ENCODE measurements around the gene ZSCAN9.

ZSCAN9 gene

GRCh38 chr6:28225056-28225834, at the start of gene ZSCAN9:
Gene ZSCAN9, plus strand, starts transcription at chr6:28225275. Its CDS starts 1,810 bp downstream, at chr6:28227085.
- DNase-seq: peak; percentile 92

DNA sequence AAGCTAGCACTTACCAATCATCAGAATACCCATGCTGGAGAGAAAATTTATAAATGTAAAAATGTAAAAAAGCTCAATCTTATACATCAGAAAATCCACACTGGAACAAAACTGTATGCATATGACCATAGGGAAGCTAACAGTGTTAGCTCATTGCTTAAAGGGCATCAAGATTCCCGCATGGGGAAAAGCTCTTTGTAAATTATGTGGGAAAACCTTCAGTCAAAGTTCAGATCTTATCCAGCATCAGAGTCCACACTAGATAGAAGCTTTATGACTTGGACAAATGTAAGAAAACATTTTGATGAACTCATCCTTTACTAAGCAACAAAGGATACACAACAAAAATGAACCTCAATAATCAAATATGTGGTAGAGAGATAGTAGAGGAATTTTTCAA, 48.7 kb upstream of the ZSCAN9 start:
- DNase-seq: no peak

- DNase-seq: no peak
Observed at GRCh38 chr6:28182255-28182654, 42.8 kb upstream of the ZSCAN9 start.

DNA sequence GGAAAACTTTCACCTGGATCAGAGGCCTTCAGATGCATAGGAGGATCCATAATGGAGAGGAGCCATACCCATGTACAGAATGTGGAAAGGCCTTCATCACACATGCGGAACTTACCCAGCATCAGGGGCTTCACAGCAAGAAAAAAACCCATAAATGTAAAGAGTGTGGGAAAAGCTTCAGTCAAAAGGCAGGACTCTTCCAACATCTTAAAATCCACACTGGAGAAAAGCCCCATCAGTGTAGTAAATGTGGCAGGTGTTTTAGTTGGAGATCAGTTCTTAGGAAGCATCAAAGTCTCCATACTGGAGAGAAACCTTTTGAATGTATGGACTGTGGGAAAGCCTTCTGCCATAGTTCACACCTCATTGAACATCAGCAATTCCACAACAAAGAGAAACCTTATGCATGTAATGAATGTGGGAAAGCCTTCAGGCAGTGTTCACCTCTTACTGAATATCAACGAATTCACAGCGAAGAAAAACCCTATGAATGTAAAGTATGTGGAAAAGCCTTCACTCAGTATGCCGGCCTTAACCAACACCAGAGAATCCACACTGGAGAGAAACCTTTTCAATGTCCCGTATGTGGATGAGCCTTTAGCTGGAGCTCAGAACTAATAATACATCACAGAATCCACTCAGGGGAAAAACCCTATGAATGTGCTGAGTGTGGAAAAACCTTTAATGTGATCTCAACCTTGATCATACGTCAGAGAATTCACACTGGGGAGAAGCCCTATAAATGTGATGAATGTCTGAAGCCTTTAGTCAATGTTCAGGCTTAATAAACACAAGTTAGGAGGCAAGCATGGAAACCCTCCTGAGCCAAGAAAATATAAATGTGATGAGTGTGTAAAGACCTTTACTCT, 36.7 kb upstream of the ZSCAN9 start:
- no peak for DNase-seq

- no peak for DNase-seq
Observed at GRCh38 chr6:28200020-28200419, 25.1 kb upstream of the ZSCAN9 start.

GRCh38 chr6:28203201-28203600, 21.9 kb upstream of the ZSCAN9 start:
- DNase-seq: peak; percentile 57

GRCh38 chr6:28205879-28206278, 19.2 kb upstream of the ZSCAN9 start:
- no peak for DNase-seq

DNA sequence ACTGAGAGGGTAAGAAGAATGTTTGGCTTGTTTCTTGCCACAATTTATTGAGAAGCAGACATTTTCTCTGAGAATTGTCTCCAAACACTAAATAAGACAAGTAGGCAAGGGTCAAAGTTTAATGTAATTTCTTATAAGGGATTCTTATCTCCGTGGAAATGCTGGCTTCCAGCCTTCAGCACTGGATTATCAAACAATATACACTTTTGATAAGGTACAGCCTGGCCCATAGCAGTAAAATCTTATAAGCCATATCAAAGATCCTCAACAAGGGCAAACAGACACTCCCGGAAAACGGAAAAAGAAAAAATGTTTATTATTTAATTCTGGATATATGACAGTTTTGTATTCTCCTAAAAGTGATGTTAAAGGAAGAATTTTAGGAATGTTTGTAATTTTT, 18.5 kb upstream of the ZSCAN9 start:
- no peak for DNase-seq

DNA sequence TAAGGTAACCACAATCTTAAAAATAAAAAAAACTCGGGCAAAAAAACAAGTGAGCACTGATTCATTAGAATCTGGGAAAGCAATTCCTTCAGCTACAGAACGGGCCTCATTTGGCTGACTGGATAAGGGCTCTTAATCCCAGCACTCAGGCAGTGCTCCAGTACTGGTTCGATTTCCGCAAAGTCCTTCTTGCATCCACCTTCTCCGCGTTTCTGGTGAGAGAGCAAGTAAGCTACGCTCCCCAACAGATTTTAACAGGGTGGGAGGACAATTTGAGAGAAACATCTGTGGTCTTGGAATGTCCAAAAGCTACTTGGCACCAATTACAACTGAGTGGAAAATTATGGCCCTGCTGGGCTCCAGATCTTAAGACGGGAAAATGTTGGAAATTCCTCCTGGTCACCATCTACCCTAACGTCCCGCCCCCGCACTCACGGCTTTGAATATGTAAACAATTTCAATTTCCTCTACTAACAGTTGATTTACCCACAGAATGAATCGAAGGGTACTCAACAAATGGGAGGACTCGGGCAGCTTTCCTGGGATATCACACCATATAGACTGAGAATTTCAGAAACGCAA, 18.1 kb upstream of the ZSCAN9 start:
- peak; percentile 20 for DNase-seq

DNA sequence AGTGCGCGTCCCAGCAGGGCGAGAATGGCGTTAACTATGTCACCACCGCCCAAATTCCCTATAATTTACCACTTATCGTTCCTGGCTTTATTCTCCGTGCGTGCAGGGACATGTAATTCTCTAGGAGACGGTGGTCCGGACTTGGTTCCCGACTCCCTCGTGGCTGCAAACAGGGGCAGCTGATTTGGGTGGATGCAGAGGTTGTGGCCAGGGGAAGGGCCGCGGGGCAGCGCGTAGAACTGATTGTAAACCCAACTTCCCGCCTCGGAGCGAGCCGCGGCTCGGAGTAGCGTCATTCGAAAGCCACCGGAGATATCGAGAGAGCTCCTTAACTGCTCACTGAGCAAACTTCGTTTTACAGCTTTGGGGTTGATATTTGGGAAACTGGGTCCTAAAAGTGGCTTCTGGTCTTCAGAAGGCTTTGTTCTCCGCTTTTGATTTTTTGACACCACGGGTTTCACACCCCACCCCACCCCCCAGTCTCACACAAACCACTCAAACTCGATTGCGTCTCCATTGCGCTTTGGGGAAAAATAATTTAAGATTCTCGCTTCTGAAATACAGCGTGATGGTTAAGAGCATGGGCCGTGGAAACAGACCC, 17.5 kb upstream of the ZSCAN9 start:
- peak; percentile 8 for DNase-seq

GRCh38 chr6:28208111-28208659, 16.9 kb upstream of the ZSCAN9 start:
- DNase-seq: no peak

DNA sequence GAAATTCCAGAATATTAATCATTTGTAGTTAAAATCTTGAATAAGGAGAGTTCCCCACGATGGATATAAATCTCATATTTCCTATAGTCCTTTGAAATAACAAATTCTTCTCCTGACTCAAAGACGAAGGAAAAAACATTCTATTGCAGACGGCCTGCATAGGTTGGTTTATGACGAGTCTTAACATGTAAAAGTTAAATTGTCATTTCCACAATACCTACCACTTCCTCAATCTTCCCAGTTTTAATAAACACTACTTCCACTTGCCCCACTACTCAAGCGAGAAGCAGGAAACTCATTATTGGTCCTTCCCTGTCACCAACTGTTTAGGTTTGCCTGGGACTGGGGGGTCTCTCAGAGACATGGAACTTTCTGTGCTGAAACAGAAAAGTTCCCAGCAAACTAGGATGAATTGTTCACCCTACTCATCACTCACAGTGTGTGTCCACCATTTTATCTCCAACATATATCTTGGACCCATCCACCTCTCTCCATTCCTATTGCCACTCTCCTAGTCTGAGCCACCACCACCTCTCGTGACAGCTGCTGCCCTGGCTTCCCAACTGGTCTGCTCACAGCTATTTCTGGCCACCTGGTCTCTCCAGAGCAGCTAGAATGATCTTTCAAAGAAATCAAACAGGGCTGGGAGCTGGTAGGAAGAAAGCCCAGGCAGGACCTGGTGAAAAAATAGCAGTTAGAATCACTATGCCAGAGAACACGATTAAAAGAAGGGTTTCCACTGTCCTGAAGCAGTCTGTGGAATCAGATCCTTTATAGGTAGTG, 15.1 kb upstream of the ZSCAN9 start:
- peak; percentile 15 for DNase-seq

GRCh38 chr6:28211840-28212509, 13.1 kb upstream of the ZSCAN9 start:
- no peak for DNase-seq

- DNase-seq: peak; percentile 76
Observed at GRCh38 chr6:28212510-28213212, 12.4 kb upstream of the ZSCAN9 start.

- DNase-seq: no peak
Observed at GRCh38 chr6:28213213-28213523, 11.9 kb upstream of the ZSCAN9 start.

GRCh38 chr6:28215425-28215824, 9.7 kb upstream of the ZSCAN9 start:
- DNase-seq: peak; percentile 2

DNA sequence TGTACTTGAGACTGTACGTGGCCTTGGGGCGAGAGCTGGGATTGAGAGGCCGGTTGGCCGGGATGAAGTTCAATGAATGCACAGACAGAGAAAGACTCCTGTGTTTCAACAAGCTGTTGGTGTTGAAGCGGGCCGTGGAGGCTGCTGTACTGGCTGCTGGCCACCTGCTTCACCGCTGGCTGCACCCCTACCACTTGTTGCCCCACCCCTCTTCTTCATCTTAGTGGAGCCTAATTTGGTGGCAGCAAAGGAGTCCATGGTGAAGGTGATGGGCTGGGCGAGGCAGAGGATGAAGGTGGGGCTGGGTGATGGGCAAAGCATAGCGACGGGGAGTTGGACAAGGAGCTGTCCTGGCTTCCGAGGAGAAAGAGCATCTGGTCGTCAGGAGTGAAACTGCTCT, 7.2 kb upstream of the ZSCAN9 start:
- no peak for DNase-seq

GRCh38 chr6:28218312-28219248, 6.5 kb upstream of the ZSCAN9 start:
- peak; percentile 78 for DNase-seq

GRCh38 chr6:28220257-28221133, 4.6 kb upstream of the ZSCAN9 start:
- DNase-seq: no peak

Data from NCI-H82 (cell line).